Spleen (tissue), 7 donors: ENCODE measurements around the gene AHCY.

ENCODE experiments used
- POLR2A ChIP-seq, 3 donors: fragments of 450-650 bp; IDR thresholded peaks; one replicate each; pipeline ENCODE4 v1.5.1; 2017; ENCODE audit warnings: antibody characterized with exemption in 3 of 3, mild to moderate bottlenecking in 1 of 3
- TF ChIP-seq, protein P1 (sequence below), 11 experiments: fragments of 200-600 bp in 7 of 11; fragments of 450-650 bp in 4 of 11; sonication (generic) in 4 of 11; IDR thresholded peaks in 8 of 11; conservative IDR thresholded peaks in 3 of 11; 1 replicate in 7 of 11; 2 replicates in 4 of 11; pipeline versions ENCODE4 v1.4.0 to v1.8.0; 2016 to 2021; ENCODE audit warnings: antibody characterized with exemption in 11 of 11, inconsistent platforms in 4 of 11, mild to moderate bottlenecking in 1 of 11
- donor health status: DM: no; HTN: no; CAD: no; lungs with moderate emphysema.
- donor health status: DM: no; HTN: no; CAD: no.
- donor health status: DM: no; HTN: no; CAD: no.

DNA sequence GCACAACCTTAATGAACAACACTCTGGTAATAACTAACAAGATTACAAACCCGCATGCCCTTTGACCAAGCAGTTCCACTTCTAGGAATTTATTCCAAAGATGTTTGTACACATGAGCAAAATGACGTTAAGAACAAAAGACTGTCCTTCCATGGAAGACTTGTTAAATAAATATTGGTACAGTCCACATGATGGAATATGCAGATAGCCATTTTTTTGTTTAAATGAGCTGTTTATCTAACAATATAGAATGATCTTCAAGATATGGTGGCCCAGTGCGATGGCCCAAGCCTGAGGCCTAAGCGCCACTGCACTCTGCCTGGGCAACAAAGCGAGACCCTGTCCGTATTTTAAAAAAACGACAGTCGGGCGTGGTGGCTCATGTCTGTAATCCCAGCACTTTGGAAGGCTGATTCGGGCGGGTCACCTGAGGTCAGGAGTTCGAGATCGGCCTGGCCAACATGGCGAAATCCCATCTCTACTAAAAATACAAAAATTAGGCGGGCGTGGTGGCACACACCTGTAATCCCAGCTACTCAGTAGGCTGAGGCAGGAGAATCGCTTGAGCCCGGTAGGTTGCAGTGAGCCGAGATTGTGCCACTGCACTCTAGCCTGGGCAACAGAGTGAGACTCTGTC, 7.4 kb upstream of the AHCY start:
- TF ChIP-seq, protein P1, sequence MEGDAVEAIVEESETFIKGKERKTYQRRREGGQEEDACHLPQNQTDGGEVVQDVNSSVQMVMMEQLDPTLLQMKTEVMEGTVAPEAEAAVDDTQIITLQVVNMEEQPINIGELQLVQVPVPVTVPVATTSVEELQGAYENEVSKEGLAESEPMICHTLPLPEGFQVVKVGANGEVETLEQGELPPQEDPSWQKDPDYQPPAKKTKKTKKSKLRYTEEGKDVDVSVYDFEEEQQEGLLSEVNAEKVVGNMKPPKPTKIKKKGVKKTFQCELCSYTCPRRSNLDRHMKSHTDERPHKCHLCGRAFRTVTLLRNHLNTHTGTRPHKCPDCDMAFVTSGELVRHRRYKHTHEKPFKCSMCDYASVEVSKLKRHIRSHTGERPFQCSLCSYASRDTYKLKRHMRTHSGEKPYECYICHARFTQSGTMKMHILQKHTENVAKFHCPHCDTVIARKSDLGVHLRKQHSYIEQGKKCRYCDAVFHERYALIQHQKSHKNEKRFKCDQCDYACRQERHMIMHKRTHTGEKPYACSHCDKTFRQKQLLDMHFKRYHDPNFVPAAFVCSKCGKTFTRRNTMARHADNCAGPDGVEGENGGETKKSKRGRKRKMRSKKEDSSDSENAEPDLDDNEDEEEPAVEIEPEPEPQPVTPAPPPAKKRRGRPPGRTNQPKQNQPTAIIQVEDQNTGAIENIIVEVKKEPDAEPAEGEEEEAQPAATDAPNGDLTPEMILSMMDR (IDR thresholded peaks at IDR 0.05 in 8 of 11, conservative IDR thresholded peaks at IDR 0.05 in 3 of 11): no peak
- TF ChIP-seq POLR2A (IDR thresholded peaks at IDR 0.05): no peak
